Fibroblast of upper back skin (primary cell): ENCODE results near the gene GNB1L.

ENCODE experiments used
- DNase-seq: peaks from one replicate; pipeline ENCODE4 v3.0.0-alpha.2; 2013

The GNB1L gene

DNA sequence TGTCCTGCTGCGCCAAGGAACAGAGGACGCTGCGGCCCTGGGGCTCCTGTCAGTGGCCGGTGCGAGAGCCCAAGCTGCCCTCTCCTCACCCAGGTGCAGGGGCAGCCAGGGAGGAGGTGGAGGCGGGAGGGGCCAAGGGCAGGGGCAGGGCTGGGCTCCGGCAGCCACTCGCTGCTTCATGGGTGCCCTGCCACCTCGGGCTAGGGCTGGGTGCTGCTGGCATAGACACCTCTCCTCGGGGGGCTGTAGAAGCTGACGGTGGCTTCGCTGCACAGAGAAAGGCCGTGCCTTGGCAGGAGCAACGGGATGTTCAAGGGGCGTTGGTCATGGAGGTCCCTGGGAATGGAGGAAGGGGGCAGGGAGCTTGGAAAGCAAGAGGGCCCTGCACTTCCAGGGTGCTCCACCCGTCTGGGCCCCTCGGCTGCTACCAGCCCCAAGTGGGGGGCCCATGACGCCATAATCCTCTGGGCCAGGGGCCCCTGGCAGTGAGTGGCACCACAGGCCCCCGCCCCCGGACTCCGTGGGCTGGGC is 95.7 kb downstream of the GNB1L start:
- DNase-seq = no peak

GRCh38 chr22:19757985-19758895 is 96.4 kb downstream of the GNB1L start:
- no peak for DNase-seq

DNA sequence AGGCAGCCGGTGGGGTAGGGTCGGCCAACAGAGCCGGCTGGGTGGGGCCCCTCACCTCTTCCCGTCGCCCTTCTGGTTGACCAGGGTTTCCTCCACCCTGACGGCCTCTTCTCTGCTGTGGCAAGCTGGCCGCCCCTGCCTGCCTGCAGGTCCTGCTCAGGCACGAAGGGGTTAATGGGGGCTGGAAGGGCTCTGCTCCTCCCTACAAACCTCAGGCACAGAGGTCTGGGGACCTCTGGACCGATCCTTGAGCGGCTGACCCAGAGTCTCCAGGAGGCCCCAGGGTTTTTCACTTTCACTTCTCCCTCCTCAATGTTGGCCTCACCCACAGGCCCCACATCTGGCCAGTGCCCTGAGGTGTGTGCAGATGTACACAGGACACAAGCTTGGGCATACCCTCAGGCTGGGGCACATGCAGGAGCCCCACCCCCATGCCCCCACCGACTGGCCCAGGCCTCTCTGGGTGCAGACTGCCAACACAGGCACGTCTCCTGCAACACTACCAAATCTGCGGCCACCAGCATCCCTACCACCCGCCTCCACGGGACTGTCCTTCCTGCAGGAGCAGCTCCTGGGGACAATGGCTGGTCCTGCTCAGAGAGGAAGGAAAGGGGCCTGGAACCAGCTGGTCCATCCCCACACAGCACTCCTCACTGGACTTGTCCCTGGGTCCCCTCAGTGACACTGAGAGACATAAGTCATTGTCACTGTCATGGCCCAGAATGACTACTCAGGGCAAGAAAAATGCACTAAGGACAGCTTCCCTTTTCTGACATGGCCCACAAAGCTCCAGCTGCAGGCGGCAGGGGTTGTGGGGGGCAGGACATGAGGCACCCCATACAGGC is 97.3 kb downstream of the GNB1L start:
- no peak for DNase-seq

GRCh38 chr22:19756288-19757128 is 98.2 kb downstream of the GNB1L start:
- DNase-seq = no peak

DNA sequence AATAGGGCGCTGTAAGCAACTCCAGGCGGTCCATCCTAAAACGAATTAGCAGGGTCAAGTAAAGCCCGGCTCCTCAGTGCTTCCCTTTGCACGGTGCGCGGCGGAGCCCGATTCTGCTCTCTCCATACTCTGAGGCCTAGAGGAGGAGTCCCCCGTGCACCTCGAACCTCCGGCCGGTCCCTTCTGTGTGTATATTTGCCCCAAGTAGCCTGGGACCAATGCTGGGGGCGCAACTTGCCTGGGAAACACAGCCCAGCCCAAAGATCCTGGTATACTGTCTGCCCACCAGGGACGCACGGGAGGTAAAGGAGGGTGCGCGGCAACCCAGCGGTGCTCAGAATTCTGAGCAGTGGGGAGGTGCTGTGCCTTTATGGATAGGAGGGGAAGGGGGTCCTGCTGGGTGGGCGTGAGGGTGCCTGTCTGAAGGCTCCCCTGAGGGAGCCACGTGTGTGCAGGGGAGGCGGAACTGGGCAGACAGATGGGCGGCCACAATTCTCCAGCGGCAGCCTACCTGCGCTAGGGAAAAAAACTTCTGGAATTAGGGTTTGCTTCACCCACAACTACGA is 98.9 kb downstream of the GNB1L start:
- no peak for DNase-seq

- DNase-seq = no peak
Measured at GRCh38 chr22:19755145-19755710, 99.4 kb downstream of the GNB1L start.

DNA sequence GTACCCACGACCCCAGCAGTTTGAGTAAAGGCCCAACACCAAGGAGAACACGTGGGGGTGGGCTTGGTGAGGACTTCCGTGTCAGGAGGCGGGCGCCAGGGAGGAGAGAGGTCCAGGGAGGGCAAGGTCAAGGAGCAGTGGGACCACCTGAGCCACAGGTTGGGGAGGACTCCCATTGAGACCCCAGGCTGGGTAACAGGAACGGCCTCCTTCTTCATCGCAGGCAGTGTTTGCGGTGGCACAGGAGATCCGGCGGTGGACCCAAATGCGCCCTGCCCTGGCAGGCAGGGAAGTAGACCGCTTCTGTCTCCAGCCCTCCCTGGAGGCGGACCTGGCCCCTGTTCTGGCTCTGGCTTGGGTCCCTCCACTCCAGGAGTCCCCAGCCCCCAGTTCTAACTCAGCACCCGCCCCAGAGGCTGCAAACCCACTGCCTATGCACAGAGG is 100.0 kb downstream of the GNB1L start:
- DNase-seq = no peak

DNA sequence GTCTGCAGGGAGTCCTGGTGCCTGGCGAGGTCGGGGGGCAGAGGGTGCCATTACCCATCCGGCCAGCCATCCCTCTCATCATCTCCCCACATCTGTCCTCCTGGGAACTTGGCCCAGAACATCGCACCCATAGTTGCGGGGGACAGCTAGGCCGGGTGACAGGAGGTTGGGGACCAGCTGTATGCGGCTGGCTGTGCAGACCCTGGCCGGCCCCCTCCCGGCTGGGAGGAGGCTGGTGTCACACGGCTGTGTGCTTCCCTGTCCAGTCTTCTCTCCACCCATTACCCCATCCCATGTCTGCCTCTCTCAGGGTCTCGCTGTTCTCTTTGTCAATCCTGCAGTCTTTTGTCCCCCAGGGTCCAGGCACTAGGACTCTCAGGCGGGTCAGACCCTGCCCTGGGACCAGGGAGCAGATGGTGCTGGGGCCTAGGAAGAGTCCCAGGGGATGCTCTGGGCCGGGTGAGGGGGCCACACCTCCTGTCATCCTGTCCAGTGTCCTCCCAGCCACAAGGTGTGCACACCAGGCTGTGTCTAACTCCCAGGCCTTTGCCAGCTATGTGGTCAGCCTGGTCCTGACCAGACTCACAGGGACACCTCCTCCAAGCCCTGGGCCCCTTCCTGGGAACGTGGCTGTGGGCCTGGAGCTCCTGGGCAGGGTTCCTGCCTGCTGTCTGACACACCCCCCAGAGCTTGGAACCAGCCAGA is 100.5 kb downstream of the GNB1L start:
- DNase-seq = no peak

GRCh38 chr22:19753090-19753842 is 101.4 kb downstream of the GNB1L start:
- no peak for DNase-seq

GRCh38 chr22:19751497-19752245 is 103.0 kb downstream of the GNB1L start:
- no peak for DNase-seq

GRCh38 chr22:19750507-19751490 is 103.9 kb downstream of the GNB1L start:
- peak; percentile 64 for DNase-seq

GRCh38 chr22:19749876-19750275 is 104.8 kb downstream of the GNB1L start:
- DNase-seq = no peak

GRCh38 chr22:19748991-19749664 is 105.5 kb downstream of the GNB1L start:
- DNase-seq = no peak

DNA sequence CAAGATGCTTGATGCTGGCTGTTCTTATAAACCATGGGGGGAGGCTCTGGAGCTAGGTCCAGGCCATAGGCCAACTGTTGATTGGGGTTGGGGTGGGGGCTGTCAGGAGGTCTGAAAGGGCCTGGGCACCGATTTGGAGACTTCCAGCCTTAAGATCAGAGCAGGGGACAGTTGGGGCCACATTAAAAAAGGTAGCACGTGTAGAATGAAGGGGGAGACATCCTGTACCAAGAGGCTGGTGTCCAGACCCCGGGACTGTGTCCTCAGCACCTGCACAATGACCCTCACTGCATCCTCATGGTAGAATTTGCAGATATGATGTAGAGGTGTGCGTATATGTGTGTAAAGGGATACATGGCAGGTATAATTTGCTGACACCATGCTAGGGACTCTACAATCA is 106.5 kb downstream of the GNB1L start:
- no peak for DNase-seq

DNA sequence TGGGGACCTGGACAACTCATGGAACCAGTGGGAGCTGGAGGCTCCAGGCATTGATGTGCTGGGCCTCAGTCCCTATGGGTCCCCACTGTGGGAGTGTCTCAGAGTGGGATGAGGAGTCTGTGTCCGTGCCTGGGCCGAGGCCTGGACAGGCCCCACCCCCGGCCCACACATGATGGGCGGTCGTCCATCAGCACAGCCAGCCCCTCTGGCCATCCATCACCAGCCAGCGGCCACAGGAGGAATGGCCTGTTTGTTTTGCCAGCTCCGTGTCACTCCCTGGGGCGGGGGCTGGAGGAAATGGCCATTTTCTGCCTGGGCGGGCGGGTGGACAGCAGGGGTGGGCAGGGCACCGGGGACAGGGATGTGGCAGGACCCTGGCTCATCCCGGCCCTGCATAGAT is 107.1 kb downstream of the GNB1L start:
- DNase-seq = no peak

DNA sequence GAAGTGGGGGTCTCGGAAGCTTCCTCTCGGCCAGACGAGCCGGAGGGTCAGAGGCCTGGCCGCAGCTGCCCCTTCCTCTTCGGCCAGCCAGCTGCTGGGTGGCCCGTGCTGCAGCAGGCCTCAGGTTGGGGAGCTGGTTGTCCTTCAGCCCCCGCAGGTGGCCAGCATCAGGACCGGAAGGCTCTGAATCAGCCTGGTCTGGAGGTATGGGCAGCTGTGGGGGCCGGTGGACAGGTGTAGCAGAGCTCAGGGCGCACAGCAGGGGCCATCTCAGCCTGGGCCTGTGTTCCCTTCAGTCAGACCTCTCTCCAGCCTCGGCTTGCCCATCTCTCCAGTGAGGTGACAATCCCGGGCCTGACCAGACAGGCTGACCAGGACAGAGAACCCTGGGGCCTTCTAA is 107.9 kb downstream of the GNB1L start:
- DNase-seq = no peak

- no peak for DNase-seq
Measured at GRCh38 chr22:19745155-19746101, 109.2 kb downstream of the GNB1L start.
